ENCODE measurements around the gene PPP1R1C.
"Not testable (repeated sequence)": the region's sequence is repeated elsewhere in the genome, so short reads cannot be mapped to it uniquely, and the experiment has no call there.

The PPP1R1C gene

DNA sequence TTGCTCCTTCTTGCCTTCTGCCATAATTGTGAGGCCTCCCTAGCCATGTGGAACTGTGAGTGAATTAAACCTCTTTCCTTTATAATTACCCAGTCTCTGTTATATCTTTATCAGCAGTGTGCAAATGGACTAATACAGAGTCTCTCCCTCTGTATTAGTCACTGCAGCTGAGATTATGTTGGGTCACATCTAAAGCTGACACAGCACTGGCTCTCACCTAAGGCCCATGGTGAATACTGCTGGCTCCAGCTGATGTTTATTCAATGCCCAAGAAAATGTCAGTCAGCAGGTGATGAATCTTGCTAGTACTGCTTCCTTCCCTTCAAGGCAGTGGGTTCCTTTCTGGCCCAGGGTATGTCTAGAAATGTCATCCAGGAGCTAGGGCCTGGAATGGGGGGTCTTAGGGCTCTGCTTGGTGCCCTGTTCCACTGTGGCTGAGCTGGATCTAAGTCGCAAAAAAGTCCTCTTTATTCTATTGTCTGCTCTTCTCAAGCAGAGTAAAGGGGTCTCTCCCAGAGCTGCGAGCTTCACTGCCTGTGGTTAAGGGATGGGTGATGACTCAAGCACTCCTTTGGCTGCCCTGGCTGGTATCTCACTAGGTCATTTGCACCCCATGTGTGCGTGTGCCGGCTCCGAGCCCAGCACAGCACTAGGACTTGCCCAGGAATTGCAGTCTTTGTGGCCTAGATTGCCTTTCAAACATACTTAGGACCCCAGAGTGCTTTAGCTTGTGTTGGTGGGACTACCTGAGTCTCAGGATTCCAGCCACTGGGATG, 29.9 kb downstream of the PPP1R1C start:
- DNase-seq, result no peak

DNA sequence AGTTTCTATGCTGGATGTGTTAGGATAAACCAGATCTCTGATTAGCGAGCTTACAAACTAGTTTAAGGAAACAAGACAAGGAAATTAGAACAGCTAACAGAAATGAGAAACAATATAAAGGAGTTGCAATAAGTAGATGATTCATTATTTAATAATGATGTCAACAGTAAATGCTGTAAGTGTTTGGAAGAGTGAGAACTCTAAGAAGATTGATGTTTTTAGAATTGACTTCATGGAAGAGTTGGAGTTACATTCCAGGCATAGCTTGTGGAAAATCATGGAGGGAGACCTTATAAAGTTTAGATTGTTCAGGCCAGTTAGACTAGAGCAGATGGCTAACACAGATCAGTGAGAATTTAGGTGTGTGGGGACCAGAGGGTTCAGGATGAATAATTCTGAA, 32.6 kb downstream of the PPP1R1C start:
- DNase-seq, result no peak

DNA sequence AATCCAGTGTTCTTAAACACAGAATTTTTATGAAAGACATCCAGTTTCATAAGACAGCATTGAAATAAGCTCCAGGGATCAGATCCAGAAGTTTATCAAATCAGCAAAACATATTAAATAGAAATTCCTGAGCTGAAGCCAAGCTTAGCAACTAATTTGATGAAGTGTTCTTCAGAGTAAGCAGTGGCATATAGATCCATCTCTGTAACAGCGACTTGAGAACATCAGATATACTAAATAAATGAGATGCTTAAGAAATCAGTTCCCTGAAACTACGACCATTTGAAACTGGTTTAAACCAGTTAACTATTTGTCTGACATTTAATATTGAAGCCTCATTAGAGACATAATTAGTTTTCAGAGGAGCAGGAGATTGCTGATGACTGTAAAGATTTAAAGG, 34.1 kb downstream of the PPP1R1C start:
- no peak for DNase-seq

DNA sequence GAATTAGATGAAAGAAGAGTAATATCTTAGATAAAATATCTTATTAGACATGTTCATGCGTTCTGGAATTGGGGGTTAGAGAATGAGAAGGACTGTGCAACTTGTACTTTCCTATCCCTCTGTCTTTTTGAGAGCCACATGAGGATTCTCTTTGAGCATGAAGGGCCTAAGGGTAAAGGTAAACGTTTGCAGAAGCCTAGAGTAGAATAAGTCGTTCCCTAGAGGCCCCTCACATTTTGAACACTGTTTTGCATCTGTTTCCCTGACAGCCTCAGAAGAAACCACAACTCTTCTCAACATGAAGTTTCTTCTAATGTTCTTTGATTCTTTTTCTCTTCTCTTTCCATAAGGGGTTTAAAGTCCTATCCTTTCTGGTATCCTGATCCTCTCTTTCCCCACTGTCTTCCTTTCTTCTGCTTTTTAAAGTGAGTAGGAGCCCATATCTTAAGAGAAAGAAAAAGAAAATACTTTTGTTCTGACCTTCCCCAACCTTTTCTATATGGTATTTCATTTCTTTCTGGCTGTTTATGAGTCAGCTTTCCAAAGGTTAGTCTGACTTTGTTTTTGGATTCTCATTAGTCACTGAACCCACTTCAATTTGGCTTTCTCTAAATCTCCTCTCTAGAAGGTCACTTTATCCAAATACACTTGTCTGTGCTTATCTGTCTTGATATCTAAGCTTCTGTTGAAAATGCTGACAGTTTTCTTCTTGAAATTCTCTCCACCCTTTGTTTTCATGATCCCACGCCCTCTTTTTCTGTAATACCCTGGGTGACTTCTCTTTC, 34.8 kb downstream of the PPP1R1C start:
- peak; percentile 28 for DNase-seq

DNA sequence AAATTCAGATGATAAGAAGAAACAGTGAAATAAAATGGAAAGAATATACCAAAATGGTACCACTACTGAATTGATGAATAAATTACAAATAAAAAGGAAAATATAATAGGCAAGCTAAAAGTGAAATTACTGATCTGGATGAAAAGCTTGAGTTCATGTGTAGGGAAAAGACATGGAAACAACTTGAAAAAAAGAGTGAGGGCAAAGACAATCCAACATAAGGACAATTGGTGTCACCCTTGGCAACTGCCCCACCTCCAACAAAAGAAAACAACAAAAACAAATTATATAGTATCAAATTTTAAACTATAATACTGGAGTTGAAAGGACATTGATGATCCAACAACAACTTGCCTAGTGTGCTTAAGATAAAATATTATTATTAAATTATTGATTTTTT, 37.6 kb downstream of the PPP1R1C start:
- no peak for DNase-seq

DNA sequence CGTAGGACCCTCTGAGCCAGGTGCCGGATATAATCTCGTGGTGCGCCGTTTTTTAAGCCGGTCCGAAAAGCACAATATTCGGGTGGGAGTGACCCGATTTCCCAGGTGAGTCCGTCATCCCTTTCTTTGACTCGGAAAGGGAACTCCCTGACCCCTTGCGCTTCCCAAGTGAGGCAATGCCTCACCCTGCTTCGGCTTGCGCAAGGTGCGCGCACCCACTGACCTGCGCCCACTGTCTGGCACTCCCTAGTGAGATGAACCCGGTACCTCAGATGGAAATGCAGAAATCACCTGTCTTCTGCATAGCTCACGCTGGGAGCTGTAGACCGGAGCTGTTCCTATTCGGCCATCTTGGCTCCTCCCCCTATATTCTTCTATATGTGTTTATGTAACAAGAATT, 45.2 kb downstream of the PPP1R1C start:
- not testable (repeated sequence) for DNase-seq

DNA sequence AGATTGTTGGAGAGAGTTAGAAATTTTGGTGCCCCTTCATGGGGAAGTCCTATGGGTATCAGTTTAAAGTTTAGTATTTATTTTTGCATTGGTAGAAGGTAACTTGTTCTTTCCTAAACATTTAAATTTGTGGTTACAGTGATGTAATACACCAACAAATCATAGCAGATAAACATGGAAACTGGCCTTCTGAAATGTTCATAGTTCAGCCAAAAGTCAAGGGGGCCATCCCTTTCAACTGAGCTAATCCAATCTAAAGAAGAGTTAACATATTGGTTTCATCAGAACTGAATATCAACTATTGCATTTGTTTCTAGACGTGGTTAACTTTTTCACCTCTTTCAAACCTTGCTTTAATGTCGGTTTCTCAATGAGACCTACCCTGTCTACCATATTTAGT, 46.3 kb downstream of the PPP1R1C start:
- DNase-seq, result no peak

DNA sequence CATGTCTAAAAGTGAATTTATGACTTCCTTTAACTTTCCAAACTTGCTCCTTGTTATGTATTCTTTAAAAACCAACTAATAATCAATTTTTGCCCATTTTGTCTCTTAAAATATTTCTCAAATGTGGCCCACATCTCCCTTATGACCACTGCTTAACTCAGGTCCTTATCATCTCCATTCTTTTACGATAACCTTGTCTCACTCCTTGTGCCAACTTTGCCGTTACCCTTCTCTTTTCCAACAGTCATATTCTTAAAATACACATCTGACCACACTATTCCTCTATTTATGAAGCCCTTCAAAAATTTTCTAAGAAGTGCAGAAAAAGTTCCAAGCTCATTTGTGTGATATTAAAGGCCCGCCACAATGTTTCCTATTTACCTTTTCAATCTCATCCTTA, 47.8 kb downstream of the PPP1R1C start:
- no peak for DNase-seq

DNA sequence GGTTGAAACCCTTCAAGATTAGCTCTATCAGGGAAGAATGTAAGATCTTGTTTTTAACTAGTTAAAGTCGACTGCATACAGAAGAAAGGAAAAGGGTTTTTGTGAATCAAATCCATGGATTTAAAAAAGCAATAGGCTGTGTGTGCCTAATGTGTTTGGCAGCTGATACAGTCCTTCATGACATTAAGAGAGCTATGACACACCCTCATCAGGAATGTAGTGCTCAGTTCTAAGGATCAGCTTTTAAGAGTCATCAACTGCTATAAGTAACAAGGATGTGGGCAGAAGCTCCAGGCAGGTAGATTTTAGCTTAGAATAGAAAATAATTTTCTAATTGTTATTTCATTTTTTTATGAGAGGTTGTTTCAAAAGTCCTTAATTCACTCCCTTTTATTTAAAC, 52.9 kb downstream of the PPP1R1C start:
- DNase-seq, result no peak

DNA sequence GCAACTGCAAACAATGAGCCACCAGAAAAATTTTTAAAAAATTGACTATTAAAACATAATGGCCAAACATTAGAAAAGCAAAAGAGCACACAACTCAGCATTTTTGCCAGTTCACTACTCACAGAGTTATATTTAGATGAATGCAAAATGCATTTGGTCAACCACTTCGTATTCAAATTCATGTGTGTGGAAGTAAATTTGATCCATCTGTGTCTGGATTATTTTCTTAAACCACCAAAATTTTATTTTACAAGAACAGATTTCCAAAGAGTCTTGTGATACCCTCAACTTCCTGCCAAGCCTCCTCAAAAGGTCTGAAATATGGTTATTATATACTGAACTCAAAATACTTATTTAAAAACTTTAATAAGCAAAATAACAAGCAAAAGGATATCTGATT, 57.4 kb downstream of the PPP1R1C start:
- no peak for DNase-seq

DNA sequence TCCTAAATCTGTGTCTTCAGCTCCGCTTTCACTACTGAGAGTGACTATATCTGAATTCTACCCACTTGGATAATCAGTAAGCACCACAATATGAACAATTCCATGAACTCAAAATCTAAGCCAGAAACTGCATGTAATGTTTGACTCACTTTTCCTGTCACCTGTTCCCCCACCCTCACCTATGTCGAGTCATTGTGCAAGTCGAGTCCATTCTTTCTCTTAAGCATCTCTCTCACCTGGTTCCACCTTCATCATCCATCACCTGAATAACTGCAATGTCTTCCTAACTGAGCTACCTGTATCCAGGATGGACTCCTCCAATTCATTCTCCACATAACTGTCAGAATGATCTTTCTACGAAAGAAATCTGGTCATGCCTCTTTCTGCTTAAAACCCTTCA, 58.2 kb downstream of the PPP1R1C start:
- no peak for DNase-seq

DNA sequence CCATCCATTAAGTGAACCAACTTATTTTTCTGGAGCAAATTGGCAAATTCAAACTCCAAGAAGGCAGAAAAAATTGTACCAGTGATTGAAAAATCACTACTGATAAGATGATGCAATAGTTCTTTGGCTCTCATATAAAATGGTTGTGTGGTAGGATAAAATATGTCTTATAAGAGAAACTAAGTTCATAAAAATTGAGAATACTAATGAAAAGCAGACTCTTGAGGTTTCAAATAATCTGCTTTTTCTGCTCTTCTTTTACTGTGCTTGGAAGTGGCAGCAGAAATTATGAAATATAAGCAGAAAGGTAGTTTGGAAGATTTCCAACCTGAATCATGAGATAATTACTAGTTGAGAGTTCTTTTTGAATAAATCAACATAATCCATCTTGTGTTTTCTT, 61.9 kb downstream of the PPP1R1C start:
- DNase-seq, result no peak

DNA sequence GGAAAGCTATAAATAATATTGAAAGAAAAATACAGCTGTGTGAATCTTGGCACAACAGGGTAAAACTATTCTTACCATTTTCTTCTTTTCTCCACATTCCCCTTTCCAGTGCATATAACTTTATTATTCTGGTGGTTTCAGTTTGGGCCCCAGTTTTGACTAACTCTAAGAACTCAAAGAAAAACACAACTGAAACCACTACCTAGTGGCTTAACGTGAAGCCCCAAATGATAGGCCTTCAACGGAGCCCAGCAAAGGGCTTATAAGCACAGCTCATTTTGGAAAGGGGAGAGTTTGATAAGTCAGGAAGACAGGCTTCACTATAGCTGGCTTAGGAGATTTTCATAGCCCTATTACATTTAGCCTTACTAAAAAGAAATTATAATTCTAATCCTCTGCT, 62.4 kb downstream of the PPP1R1C start:
- no peak for DNase-seq

DNA sequence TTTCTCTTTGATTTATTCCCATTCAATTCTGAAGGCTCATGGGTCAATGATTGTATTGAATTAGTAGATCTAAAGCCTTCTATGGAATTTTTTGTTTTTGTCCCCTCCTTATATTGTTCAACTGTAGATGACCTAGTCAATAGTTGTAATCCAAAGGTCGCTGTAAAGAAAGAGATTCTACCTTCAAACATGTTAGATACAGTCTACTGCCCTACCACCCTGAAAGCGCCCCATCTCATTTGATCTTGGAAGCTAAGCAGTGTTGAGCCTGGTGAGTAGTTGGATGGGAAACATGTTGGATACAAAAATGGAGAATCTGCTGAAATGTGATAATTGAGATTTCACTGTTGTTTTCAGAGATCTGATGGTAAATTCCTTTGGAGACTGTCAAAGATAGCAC, 63.0 kb downstream of the PPP1R1C start:
- no peak for DNase-seq

DNA sequence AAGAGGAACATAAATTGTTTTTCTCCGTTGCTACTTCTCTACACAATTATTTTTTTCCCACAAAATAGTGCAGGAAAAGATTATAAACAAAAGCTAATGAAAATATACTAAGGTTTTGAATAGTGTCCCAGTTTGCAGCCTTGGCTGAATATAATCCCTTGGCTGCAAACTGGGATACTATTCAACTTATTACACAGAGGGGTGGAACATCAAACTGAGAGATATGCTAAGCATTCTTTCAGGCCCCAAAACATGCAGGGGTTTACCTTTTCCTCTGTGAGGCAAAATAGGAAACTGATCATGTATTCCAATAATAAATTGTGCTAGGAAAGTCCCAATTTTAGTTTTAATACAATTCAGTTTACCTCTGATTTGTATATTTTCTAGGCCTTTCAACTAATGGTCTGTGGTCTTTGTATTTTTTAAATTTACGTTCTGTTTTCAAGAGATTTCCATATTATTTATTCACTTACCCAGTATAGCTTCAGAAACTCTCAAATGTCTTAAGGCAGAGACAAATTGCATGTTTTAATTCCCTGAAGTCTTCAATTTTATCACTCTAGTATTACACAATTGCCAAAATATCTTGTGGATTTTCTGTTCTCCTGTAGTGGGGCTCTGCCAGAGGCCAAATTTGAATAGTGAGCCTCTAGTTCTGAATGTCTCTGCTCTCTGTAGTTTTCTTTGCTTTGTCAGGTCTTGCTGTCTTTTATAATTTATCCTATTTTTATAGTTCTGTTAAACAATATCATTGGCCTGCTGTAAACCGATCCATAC, 63.9 kb downstream of the PPP1R1C start:
- no peak for DNase-seq

DNA sequence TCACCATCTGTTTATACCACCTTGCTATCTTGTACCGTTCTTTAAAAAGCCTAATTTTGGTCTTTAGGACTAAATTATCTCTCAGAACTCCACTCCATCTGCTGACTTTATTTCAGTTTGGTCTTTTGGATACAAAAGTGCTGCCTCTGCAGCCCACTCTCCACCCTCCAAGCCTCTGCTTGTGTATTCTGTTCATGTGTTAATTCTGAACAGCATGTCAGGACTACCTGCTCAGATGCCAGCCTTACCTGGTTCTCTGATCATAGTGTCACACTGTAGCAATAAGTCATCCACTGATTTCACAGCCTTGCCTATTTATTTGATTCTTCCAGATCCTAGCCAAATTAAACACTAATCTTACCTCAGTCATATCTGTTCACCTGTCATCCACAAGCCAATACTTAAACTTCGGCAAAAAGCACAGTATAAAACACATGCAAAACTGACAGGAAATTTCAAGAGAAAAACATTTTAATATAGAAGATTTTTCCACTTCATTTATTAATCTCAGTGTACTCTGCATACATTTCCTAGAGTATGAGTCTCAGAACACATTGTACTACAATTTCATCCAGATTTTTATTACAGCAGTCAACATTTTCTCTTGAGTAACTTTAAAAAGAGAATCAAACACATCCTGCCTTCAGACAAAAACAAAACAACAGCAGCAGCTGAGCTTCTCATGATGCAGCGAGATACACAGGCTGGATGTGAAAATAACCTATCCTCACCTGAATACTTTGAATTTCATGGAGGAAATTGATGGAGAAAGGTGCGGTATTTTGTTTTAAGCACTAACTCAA, 64.9 kb downstream of the PPP1R1C start:
- no peak for DNase-seq

DNA sequence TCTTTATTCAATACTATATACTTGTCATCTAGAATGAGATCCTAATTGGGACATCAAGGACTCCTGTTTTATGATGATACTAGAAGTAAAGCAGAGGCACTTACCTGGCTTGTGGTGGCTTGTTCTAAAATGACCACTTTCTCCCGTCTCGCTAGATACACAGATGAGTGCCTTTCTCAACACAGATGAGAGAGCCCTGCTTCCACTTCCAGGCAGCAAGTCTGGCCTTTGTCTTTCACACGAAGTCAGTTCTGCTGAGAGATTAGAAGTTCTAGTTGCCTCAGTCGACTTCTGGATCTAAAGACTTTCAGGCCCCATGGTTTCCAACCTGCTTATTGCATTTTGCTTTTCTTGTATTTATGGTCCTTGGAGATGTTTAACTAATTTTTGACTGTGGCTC, 70.3 kb downstream of the PPP1R1C start:
- no peak for DNase-seq

DNA sequence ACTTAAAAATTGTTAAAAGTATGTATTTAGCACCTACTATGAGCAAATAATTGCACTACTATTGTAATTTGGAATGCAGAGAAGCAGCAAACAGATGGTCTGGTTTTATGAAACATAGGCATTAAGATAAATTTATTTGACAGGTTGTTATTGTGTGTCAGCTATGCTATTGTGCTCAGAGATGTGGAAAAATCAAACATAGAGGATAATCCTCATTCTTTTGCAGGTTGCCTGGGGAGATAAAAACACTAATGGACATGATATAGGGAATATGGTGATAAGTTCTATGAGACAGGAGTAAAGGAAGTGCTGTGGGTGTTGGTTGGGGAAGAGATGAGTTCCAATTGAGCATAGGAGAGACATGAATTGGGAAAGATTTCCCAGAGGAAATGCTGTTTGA, 71.3 kb downstream of the PPP1R1C start:
- no peak for DNase-seq

DNA sequence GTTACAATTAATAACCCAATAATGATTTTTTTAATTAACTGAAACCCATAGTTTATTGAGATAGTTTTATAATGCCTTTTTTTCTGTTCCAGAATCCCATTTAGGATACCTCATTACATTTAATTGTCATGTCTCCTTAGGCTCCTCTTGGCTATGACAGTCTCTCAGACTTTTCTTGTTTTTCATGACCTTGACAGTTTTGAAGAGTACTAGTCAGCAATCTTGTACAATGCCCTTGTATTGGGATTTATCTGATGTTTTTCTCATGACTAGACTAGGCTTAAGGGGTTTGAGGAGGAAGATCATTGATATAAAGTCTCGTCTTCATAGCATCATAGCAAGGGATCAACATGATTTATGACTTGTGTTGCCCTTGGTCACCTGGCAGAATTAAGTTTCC, 72.4 kb downstream of the PPP1R1C start:
- no peak for DNase-seq

DNA sequence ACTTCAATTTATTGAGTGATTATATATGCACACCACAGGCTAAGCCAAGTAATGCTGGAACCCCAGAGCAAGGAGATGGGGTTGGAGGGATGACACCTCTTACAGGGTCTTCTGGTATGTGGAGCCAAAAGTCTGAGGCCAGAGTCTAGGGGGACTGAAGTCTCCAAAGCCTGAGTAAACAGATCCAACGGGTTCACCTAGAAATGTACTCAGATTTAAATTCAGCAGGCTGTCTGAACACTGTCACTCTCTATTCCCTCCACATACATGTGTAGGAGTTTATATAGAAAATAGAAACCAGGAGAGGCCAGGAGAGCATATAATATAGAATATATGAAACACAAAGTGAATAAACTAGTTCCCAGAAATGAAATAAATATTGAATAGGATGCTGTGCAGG, 76.1 kb downstream of the PPP1R1C start:
- DNase-seq, result no peak

DNA sequence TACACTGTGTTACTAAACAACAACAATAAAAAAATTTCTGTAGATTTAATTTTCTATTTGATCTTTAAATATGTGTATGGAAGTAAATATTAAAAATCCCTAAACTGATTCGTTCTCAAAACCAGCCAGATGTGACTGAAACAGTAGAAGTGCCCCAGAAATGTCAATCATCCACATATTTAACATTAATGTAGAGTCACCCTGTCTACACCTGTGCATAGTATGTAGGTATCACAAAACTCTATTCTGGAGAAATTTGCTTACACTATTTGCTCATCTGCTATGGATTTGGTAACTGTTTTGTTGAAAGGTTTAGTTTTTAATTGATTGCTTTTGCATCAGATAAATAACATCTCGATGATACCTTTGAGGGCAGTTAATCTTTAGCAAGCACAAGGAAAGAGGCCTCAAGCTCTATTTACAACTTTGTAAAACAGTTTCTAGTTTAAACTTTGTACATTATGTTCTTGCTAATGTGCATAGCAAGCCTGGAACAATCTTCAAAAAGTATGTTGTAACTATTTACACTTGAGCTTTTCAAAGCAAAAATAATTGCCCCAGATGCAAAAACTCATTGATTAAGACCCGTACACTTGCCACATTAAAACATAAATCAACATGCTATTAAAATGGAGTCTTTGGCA, 76.8 kb downstream of the PPP1R1C start:
- DNase-seq, result no peak

DNA sequence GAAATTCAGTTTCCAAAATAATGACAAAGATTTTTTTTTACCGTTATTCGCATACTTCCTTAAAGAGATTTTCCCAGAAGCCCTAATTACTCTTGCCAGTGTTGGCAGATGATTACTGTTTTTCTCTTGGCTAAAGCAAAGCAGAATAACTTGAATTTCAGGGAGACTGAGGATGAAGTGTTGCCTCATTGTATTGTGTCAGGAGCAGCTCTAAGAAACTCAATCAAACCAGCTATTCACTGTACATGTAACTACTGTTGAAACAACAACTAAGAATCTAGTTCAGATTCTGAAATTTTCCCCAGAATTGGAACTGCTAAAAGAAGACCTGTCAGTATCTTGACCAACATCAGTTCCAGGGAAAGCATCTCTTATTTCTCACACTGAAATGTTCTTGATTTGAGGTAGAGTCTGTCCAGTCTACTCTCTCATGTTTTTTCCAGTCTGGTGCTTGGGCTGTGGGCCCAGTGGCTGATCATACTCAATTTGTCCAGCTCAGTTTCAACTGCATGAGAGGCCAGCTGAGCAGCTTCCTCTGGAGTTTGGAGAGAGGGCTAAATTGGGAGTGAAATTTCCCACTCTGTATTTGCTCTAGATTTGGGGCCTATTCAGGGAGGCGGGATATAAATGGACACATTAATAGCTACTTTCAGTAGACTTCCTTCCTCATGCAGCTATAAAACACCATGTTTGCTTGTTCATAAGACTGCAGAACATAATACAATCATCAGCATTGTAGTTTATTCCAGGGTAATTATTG, 78.5 kb downstream of the PPP1R1C start:
- DNase-seq, result no peak
